ENCODE data around the gene FXYD3. TPM values are rescaled to one million over a fixed set of nuclear protein-coding genes. Genes with fewer than 3 reads are reported as not detected.

Gene FXYD3
- total and polyA plus RNA-seq, 2 donors (not counting 1 experiment from before 2014, with no cell fraction given) = not detected

- Histone ChIP-seq H3K4me3 (replicated peaks in 1 of 4; ENCODE audit: control extremely low read depth in 1 of 4, insufficient read depth in 1 of 4, low read depth in 3 of 4, low read length in 4 of 4) (no peak overlapping the region), H3K79me2 (ENCODE audit: control insufficient read depth, insufficient read depth, low read length) (no peaks in the 10 kb centered on the region), H3K4me1 (ENCODE audit: control insufficient read depth, extremely low read depth, insufficient read depth, low read length) (peaks cover 3% of the 10 kb centered on the region), H3K9ac (ENCODE audit: insufficient read depth, low read length) (no peak overlapping the region), H3K9me3 (ENCODE audit: control insufficient read depth, insufficient read depth, low read depth, low read length) (no peaks in the 10 kb centered on the region), H4K20me1 (ENCODE audit: control insufficient read depth, extremely low read depth, insufficient read depth, low read length) (no peaks in the 10 kb centered on the region), H3K4me2 (ENCODE audit: extremely low read depth, insufficient read depth, low read length) (no peak overlapping the region), H3K27ac (ENCODE audit: insufficient read depth, low read length) (no peak overlapping the region), H3K36me3 (ENCODE audit: control insufficient read depth, insufficient read depth, low read length) (no peaks in the 10 kb centered on the region), H3K27me3 (ENCODE audit: control insufficient read depth, insufficient read depth, low read length) (no peaks in the 10 kb centered on the region), H2AFZ (ENCODE audit: low read length) (no peak overlapping the region)
- TF ChIP-seq CTCF (conservative IDR thresholded peaks at IDR 0.05 in 1 of 2, IDR thresholded peaks at IDR 0.05 in 1 of 2; ENCODE audit: low read depth in 1 of 2, low read length in 2 of 2) (peak; percentile 65 to 69), EZH2 (IDR thresholded peaks at IDR 0.05; ENCODE audit: low read length, missing control alignments) (no peak)
- DNase-seq (ENCODE audit: low read depth in 2 of 2) = peak; percentile 44 to 69
Observed at GRCh38 chr19:35090506-35091214, 25.0 kb upstream of the FXYD3 start.

- Histone ChIP-seq H3K36me3 (ENCODE audit: control insufficient read depth, insufficient read depth, low read length) (no peaks in the 10 kb centered on the region), H3K4me3 (replicated peaks in 1 of 4; ENCODE audit: control extremely low read depth in 1 of 4, insufficient read depth in 1 of 4, low read depth in 3 of 4, low read length in 4 of 4) (no peak overlapping the region), H3K79me2 (ENCODE audit: control insufficient read depth, insufficient read depth, low read length) (no peaks in the 10 kb centered on the region), H3K4me1 (ENCODE audit: control insufficient read depth, extremely low read depth, insufficient read depth, low read length) (peaks cover 2% of the 10 kb centered on the region), H3K9me3 (ENCODE audit: control insufficient read depth, insufficient read depth, low read depth, low read length) (no peaks in the 10 kb centered on the region), H3K27ac (ENCODE audit: insufficient read depth, low read length) (no peak overlapping the region), H4K20me1 (ENCODE audit: control insufficient read depth, extremely low read depth, insufficient read depth, low read length) (no peaks in the 10 kb centered on the region), H3K9ac (ENCODE audit: insufficient read depth, low read length) (no peak overlapping the region), H2AFZ (ENCODE audit: low read length) (no peak overlapping the region), H3K4me2 (ENCODE audit: extremely low read depth, insufficient read depth, low read length) (no peak overlapping the region), H3K27me3 (ENCODE audit: control insufficient read depth, insufficient read depth, low read length) (no peaks in the 10 kb centered on the region)
- TF ChIP-seq EZH2 (IDR thresholded peaks at IDR 0.05; ENCODE audit: low read length, missing control alignments) (no peak), CTCF (conservative IDR thresholded peaks at IDR 0.05 in 1 of 2, IDR thresholded peaks at IDR 0.05 in 1 of 2; ENCODE audit: low read depth in 1 of 2, low read length in 2 of 2) (no peak)
- no peak for DNase-seq (ENCODE audit: low read depth in 2 of 2)
Observed at GRCh38 chr19:35093430-35093829, 22.2 kb upstream of the FXYD3 start.

GRCh38 chr19:35093941-35094647 is 21.5 kb upstream of the FXYD3 start:
- Histone ChIP-seq H3K9ac (ENCODE audit: insufficient read depth, low read length) (no peak overlapping the region), H3K4me3 (replicated peaks in 1 of 4; ENCODE audit: control extremely low read depth in 1 of 4, insufficient read depth in 1 of 4, low read depth in 3 of 4, low read length in 4 of 4) (no peak overlapping the region), H3K4me2 (ENCODE audit: extremely low read depth, insufficient read depth, low read length) (no peak overlapping the region), H3K9me3 (ENCODE audit: control insufficient read depth, insufficient read depth, low read depth, low read length) (no peaks in the 10 kb centered on the region), H3K79me2 (ENCODE audit: control insufficient read depth, insufficient read depth, low read length) (no peaks in the 10 kb centered on the region), H4K20me1 (ENCODE audit: control insufficient read depth, extremely low read depth, insufficient read depth, low read length) (no peaks in the 10 kb centered on the region), H3K27ac (ENCODE audit: insufficient read depth, low read length) (no peak overlapping the region), H3K4me1 (ENCODE audit: control insufficient read depth, extremely low read depth, insufficient read depth, low read length) (no peaks in the 10 kb centered on the region), H3K27me3 (ENCODE audit: control insufficient read depth, insufficient read depth, low read length) (no peaks in the 10 kb centered on the region), H2AFZ (ENCODE audit: low read length) (no peak overlapping the region), H3K36me3 (ENCODE audit: control insufficient read depth, insufficient read depth, low read length) (no peaks in the 10 kb centered on the region)
- no peak for TF ChIP-seq EZH2 (IDR thresholded peaks at IDR 0.05; ENCODE audit: low read length, missing control alignments)
- no peak for TF ChIP-seq CTCF (conservative IDR thresholded peaks at IDR 0.05 in 1 of 2, IDR thresholded peaks at IDR 0.05 in 1 of 2; ENCODE audit: low read depth in 1 of 2, low read length in 2 of 2)
- no peak for DNase-seq (ENCODE audit: low read depth in 2 of 2)
